C4-2B (cell line): ENCODE data around the gene PDE4A.

Experiments used
- H3K27ac ChIP-seq: fragments of 450-650 bp; 2 replicates; pipeline ENCODE4 v1.5.1; 2017
- CTCF ChIP-seq: fragments of 450-650 bp; conservative IDR thresholded peaks from 2 replicates; pipeline ENCODE4 v1.5.1; 2017; ENCODE audit warnings: mild to moderate bottlenecking
- ZFX ChIP-seq: fragments of 450-650 bp; IDR thresholded peaks from 2 replicates; pipeline ENCODE4 v1.6.1; 2017

PDE4A gene

DNA sequence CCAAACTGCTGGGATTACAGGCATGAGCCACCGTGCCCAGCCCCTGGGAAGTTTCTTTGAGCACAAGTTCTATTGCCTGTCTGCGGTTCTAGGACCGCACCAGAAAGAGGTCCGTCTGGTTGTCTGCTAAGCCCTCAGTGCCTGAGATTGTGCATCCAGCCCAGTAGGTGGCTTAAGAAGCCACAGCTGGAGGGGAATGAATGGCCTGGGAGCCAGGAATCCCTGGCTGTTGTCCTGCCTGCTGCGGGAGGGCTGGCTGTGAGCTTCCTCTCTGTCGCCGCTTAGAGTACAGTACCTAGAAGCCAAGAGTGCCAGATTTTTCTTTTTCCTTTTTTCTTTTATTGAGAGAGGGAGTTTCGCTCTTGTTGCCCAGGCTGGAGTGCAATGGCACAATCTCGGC, 35.8 kb upstream of the PDE4A start:
- no peak overlapping the region for H3K27ac ChIP-seq

DNA sequence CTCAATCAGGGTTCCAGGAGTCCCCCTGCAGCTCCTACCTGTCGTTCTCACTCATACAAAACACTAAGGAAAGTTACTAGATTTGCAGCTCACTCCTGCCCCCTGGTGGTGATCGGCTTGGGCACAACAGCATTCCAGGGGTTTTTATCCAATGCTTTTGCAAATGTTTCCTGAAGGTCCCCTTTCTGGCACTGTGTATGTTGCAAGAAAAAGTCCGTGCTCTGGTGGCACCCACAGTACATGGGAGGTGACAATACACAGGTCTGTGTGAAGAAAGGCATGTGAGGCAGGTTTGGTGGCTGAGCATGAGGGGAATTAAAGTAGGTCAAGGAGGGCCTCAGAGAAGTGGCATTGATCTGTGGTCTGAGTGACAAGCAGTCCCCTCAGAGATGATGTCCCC, 31.4 kb upstream of the PDE4A start:
- TF ChIP-seq ZFX = no peak
- peak; percentile 95 for TF ChIP-seq CTCF
- no peak overlapping the region for H3K27ac ChIP-seq

More for the DNA sequence above, 35.8 kb upstream of the PDE4A start:
- no peak for TF ChIP-seq CTCF
- no peak for TF ChIP-seq ZFX

DNA sequence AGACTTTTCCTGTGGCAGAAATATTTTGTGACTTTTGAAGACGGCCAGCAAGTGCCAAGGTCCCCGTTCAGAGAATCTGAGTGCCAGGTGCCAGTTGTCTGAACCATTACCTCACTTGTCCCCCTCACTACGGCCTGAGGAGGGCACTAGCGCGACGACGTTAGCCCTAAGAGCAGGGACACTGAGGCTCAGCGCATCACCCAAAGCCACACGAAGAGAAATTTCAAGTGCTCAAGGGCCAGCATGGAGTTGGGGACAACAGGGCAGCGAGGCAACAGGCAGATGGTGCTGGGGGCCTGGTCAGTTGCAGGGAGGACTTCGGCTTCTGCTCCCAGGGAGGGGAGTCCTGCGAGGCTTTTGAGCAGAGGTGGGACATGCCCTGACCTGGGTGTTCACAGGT, 30.5 kb upstream of the PDE4A start:
- no peak for TF ChIP-seq CTCF
- H3K27ac ChIP-seq = no peak overlapping the region

DNA sequence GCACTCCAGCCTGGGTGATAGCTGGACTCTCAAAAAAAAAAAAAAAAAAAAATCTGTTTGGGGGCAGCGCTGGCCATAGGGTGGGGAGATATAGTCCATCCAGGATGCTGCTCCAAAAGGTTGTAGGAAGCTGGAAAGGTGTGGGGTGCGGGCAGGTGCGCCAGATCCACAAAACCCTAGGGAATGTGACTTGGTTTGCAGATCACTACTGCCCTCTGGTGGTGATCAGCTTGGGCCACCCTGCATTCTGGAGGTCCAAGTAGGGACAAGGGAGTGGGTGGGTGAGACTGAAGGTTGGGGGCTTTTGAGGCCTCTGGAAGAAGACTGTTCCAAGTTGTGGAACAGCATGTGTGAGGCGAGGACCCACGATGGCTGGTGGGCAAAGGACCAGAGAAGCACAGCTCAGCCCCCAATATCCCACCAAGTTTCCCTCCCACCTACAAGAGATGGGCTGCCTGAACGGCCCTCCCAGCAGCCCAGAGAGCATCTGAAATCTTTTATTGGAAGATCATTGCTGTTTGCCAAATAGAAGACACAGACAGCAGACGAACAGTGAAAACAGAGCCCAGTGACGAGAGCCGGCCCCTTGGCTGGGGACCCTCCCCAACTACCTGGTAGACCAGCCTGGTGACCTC, 29.6 kb upstream of the PDE4A start:
- H3K27ac ChIP-seq = no peak overlapping the region
- TF ChIP-seq ZFX (no peak), CTCF (peak; percentile 93)

DNA sequence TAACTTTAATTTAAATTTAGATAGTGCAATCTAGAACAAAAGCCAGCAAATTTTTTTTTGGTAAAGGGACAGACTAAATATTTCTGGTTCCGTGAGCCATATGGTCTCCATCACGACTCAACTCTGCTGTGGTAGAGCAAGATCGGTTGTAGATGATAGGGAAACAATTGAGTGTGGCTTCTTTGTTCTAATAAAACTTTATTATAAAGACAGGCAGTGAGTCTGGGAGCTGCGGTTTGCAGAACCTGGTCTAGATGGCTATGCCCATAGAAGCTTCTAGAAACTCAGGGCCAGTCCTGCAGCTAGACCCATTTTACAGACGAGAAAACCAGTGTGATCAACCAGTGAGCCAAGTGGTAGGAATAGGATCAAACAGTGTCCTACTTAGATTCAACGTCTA, 28.2 kb upstream of the PDE4A start:
- TF ChIP-seq CTCF = no peak
- no peak for TF ChIP-seq ZFX
- H3K27ac ChIP-seq = no peak overlapping the region

DNA sequence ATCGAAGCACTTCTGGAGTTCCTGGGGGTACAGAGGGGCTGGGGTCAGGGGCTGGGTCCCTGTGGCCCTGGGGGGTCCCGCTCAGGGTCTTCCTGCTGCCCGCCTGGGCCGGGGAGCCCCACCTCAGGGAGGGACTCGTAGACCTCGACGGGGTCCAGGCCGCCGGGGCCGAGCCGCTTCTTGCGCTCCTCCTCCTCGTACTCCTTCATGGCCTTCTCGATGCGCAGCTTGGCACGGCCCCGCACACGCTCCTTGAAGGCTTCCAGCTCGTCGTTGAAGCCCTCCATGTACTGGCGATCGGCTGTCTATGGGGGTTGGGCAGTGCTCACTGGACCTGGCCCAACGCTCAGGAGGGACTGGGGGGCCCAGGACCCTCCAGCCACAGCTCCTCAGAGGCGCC, 27.2 kb upstream of the PDE4A start:
- TF ChIP-seq ZFX (no peak), CTCF (no peak)
- H3K27ac ChIP-seq = no peak overlapping the region

- TF ChIP-seq ZFX (no peak), CTCF (no peak)
- peak overlapping the region; percentile 58 for H3K27ac ChIP-seq
Measured at GRCh38 chr19:10395003-10395402, 25.3 kb upstream of the PDE4A start.
